Stimulated activated CD4-positive, alpha-beta T cell treated with anti-CD3 and anti-CD28 coated beads, Interleukin-4, amount 100 ng/mL, for 24 hours (primary cell): Measurements from ENCODE around the gene IGFBP2.

Experiments
- DNase-seq: peaks from one replicate; pipeline ENCODE4 v3.0.0-alpha.2; 2020

Gene IGFBP2

GRCh38 chr2:216616083-216616678, 17.0 kb upstream of the IGFBP2 start:
- no peak for DNase-seq

GRCh38 chr2:216617159-216617815, 15.9 kb upstream of the IGFBP2 start:
- DNase-seq = no peak

DNA sequence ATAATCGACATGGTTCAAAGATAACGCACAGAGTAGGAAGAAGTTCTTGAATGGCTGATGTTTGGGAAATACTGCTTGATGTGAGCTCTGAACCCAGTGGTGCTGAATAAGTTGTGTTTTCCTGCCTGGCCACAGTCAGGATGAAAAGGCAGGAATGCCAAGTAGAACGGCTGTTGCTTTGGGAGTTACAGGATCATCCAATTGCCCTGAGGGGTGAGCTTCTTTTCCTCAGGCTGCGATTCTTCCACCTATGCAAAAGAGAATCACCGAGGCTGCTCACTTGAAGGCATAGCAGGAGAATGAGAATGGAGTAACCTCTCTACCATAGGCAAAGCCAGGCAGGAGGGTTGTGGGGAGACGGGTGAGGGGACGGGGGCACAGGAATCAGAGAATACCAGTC, 14.4 kb upstream of the IGFBP2 start:
- DNase-seq = no peak

GRCh38 chr2:216619411-216620393, 13.5 kb upstream of the IGFBP2 start:
- DNase-seq = no peak

GRCh38 chr2:216620786-216621185, 12.4 kb upstream of the IGFBP2 start:
- DNase-seq = no peak

DNA sequence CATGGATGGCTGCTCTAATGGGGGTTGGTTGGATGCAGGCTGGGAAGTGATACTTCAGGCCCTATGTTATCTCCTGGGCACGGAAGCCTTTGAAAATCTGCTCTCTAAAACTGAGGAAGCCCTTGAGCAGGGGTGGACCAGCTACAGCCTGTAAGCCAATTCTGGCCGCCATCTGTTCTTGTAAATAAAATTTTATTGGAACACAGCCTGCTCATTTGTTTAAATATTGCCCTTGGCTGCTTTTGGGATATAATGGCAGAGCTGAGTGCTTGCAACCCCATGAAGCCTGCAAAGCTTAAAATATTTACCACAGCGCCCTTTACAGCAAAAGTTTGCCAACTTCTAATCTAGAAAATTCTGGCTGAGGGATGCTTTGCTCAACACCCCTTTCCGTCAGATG, 11.9 kb upstream of the IGFBP2 start:
- no peak for DNase-seq

- DNase-seq = no peak
Measured at GRCh38 chr2:216622526-216622925, 10.7 kb upstream of the IGFBP2 start.

DNA sequence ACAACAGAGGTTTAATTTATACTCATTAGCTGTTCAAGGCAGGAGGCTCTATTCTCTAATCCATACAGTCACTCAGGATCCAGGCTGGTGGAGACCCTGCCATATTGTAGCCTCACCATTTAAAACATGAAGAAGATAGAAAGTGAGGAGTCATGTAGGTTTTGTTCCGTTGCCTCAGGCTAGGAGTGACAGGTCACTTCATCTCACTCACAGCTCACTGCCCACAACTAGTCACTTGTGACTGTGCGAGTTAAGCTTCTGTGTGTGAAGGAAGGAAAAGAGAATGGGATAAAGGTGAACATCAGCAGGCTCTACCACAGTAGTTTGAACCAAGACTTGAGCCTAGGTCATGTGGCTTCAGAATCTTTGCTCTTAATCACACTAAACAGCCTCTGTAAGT, 9.0 kb upstream of the IGFBP2 start:
- DNase-seq = no peak

DNA sequence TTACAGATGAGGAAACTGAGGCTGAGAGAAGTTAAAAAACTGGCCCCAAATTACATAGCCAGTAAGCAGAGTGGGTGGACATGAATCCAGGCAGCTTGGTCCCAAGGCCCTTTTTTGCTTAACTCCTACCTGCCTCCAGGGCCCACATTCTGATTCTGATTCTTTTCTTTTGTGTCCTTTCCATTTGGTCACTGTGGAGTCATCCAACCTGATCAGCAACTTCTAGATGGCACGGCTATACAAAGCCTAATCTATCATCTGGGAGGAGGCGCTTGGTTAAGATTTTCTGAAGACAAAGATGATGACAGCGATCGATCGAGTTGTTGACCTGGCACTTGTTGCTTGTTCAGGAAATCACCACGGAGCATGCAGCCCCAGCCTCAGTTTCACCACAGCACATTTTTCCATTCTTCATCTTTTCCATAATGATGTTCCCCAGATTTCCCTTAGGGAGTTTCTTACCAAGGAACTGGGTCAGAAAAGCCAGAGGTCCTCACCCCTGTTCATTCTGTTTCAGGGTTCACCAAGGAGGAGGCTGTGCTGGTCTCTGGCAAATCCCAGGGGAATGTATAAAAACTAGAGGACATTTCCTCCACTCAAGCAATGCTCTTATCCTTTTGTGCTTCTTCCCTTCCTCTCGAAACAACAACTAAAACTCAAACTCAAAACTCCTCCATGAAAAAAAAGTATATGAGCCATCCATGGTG, 6.9 kb upstream of the IGFBP2 start:
- no peak for DNase-seq

DNA sequence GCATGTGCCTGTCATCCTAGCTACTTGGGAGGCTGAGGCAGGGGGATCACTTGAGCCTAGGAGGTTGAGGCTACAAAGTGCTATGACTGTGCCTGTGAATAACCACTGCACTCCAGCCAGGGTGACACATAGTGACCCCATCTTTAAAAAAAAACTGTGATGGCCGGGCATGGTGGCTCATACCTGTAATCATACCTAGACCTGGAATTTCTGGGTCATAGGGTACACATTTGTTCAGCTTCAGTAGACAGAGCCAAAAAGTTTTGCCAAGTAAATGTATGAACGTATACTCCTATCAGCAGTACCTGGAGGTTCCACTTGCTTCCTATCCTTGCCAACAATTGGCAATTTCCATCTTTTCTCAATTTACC, 6.4 kb upstream of the IGFBP2 start:
- DNase-seq = no peak

GRCh38 chr2:216629784-216630183, 3.4 kb upstream of the IGFBP2 start:
- DNase-seq = no peak

GRCh38 chr2:216632346-216632951, 771 bp upstream of the IGFBP2 start:
- no peak for DNase-seq

DNA sequence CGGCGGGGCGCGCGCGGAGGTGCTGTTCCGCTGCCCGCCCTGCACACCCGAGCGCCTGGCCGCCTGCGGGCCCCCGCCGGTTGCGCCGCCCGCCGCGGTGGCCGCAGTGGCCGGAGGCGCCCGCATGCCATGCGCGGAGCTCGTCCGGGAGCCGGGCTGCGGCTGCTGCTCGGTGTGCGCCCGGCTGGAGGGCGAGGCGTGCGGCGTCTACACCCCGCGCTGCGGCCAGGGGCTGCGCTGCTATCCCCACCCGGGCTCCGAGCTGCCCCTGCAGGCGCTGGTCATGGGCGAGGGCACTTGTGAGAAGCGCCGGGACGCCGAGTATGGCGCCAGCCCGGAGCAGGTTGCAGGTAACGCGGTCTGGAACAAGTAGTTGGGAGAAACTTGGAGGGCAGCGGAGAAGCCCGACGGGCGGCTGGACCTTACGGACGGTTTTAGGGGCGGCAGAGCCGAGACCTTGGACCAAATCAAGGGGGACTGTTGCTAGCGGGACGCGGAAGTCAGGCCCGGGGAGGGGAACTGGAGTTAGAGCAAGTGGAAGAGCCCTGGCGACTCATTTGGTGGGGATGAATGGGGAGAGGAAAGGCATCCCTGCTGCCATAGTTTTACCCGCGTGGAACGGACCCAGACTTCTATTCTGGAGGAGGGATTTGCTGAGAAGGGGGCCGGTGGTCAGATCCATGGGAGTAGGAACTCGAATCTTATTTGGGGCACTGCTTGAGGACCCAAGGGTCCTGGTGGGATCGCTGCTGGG, 573 bp downstream of the IGFBP2 start:
- DNase-seq = no peak

- no peak for DNase-seq
Measured at GRCh38 chr2:216634370-216635148, 1.3 kb downstream of the IGFBP2 start.

- no peak for DNase-seq
Measured at GRCh38 chr2:216635171-216635570, 2.0 kb downstream of the IGFBP2 start.

DNA sequence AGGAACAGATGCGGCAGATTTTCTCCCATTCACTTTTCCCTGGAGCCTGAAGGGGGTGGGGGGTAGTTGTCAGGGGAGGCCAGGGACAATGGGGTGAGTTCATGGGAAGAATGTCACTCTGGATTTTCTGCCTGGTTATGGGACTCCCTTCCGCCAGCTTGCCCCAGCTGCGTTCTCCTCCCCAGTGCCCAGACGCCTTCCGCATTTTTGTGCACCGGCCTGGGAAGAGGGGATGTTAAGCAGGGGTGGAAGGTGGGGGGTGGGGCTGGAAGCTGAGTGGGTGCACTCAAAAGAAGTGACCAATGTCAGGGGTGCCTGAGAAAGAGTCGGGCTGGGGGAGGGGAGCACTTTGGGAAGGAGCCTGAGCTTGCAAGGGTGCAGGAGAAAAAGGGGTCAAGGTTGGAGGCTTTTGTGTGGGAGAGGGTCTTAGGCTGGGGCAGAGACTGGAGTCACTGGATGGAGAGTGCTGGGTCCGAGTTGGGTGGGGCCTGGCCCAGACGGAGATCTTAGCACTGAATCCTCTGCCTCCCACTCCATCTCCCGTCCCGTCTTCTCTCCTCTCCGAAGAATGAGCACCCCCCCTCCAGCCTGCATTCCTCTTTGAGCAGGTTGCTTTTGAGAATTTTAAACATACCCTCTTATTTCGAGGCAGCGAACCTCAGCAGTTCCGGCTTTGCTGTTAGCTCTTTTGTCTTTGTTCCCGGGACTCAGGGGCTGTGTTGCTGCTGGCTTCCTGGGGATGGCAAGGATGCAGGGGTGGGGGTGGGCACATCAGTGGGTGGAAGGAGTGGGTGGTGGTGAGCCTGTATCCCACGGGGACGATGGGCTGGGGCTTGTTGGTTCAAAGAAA, 2.7 kb downstream of the IGFBP2 start:
- no peak for DNase-seq

- no peak for DNase-seq
Measured at GRCh38 chr2:216636551-216637450, 3.6 kb downstream of the IGFBP2 start.

DNA sequence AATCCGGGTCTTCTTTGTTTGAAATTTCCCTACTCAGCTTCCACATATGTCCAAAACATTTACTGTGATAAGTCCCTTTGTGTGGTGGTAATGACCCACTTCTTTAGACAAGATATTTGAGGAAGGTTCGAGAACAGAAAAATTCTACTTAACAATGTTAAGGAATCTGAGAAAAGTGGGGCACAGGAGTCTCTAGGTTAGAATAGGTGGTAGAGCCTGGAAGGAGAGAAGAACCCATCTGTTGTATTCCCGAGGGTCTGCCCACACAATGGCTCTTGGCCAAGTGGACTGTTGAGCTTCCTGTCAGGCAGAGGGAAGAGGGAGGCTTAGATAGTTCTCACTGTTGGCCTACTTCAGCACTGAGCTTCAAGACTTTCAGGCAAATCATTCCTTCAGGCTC, 4.3 kb downstream of the IGFBP2 start:
- no peak for DNase-seq
